GM11168 (cell line): Measurements from ENCODE around the gene RBM23.
"Not testable (repeated sequence)": the region's sequence is repeated elsewhere in the genome, so short reads cannot be mapped to it uniquely, and the experiment has no call there.

Experiments used
- in situ Hi-C: fragments of 300-500 bp; cut with MboI; formaldehyde crosslinking; loops from one replicate; pipeline ENCODE4 v1.12.0; 2022; ENCODE audit warnings: low sequenced_read_pairs; ENCODE audit not compliant: unreplicated experiment

Gene RBM23

DNA sequence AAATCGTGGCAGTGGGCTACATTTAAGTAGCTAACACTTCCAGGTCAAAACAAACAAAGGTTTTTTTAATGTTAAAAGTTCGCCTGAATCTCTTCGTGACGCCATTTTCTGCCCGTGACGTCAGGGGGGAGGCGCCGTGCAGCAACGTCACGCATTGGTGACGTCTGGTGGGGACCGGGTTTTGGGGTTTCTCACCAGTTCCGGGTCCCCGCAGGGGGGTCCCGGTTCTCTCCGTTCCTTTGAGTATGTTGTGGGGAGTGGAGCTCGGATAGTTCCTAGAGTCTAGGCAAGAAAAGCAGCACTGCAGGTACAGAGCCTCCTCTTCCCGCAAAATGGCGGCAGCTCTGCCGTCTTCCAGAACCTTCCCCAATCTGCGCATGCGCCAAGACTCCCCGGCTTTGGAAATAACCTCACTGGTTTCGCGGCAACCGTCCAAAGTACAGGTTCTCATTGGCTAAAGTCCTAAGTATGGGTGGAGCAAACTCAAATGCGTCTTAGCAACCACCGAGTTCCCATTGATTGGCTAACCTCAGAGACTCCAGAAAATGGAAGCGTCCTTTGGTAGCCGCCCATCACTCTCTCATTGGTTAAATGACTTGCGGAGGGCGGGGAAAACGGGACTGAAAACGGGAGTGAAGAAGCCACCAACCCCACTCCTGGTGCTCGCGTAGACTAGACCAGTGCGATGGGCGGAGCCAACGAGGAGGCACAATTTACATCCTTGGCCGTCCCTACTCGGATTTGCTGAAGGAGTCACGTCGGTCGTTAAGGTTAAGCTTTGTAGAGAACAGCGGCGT is at the start of gene RBM23:
TSS of gene RBM23 (minus strand) at position 346 of the 797 bp plus-strand sequence.
- in situ Hi-C loops = no loop called here

GRCh38 chr14:22966783-22967269 is 47.9 kb upstream of the RBM23 start:
- in situ Hi-C loops = no loop called here

DNA sequence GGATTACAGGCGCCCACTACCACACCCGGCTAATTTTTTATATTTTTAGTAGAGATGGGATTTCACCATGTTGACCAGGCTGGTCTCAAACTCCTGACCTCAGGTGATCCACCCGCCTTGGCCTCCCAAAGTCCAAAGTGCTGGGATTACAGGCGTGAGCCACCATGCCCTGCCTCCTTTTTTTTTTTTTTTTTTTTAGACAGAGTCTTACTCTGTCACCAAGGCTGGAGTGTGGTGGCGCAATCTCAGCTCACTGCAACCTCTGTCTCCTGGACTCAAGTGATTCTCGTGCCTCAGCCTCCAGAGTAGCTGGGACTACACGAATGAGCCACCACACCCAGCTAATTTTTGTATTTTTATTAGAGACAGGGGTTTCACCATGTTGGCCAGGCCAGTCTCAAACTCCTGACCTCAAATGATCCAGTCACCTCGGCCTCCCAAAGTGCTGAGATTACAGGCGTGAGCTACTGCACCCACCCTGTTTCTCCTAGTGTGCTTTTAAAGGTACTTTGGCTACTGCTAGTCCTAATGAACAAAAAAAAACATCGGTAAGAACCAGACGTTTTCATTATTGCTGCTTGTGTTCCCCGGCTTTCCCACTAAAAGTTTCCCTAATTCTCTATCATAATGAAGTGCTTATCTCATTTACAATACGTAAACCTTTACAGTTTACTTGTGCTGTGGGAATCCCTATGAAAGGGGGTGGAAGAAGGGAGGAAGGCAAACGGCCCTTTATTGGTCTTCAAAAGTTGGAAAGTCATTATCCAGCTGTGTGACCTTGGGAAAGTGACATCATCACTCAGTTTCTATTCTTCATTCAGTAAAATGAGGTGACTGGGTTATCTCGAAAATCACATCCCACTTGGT is 47.2 kb upstream of the RBM23 start:
- in situ Hi-C loops = not testable (repeated sequence)

DNA sequence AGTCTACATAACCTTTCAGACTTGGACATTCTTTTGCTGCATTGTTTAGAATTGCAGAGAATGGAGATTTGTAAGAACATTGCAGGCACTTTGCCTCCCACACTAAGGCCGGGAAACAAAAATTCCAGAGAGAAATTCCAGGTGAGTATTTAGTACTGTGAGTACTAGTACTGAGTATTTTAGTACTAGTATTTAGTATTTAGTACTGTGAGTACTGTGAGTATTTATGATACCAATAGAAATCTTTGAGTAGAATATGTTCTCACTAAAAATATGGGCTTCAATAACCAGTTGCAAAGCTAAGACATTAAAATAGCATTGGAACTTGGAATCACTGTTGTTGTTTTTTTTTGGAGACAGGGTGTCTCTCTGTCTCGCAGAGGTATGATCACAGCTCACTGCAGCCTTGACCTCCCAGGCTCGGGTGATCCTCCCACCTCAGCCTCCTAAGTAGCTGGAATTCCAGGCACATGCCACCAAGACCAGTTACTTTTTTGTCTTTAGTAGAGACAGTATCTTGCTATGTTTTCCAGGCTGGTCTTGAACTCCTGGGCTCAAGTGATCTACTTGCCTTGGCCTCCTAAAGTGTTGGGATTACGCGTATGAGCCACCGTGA is 43.2 kb upstream of the RBM23 start:
- in situ Hi-C loops = no loop called here

- in situ Hi-C loops = no loop called here
Measured at GRCh38 chr14:22955702-22956569, 37.0 kb upstream of the RBM23 start.

- in situ Hi-C loops = no loop called here
Measured at GRCh38 chr14:22952418-22952817, 33.5 kb upstream of the RBM23 start.

DNA sequence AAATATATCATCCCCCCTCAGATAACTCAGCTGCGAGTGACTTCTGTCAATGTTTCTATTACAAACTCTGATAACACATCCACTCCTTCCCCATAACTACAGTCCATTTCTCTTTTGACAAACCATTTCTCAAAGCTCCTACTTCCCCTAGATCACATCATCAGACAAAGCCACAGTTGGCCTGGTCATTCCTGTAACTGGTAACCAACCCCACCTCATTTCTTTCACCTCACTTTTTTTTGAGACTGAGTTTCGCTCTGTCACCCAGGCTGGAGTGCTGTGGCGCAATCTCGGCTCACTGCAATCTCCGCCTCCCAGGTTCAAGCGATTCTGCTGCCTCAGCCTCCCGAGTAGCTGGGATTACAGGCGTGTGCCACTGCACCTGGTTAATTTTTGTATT is 32.8 kb upstream of the RBM23 start:
- in situ Hi-C loops = not testable (repeated sequence)

GRCh38 chr14:22945642-22946041 is 26.7 kb upstream of the RBM23 start:
- in situ Hi-C loops = no loop called here

DNA sequence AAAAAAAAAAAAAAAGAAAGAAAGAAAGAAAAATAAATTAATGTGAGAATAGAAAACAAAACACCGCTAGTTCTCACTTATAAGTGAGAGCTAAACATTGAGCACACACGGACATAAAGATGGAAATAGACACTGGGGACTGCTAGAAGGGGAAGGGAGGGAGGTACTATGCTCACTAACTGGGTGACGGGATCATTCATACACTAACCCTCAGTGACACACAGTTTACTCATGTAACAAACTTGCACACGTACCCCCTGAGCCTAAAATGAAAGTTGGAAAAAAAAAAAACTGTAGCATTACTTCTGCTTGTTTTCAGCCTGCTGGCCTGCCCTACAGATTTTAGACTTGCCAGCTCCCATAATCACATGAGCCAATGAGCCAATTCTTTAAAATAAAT is 20.7 kb upstream of the RBM23 start:
- in situ Hi-C loops = no loop called here

- in situ Hi-C loops = no loop called here
Measured at GRCh38 chr14:22935156-22935555, 16.2 kb upstream of the RBM23 start.

DNA sequence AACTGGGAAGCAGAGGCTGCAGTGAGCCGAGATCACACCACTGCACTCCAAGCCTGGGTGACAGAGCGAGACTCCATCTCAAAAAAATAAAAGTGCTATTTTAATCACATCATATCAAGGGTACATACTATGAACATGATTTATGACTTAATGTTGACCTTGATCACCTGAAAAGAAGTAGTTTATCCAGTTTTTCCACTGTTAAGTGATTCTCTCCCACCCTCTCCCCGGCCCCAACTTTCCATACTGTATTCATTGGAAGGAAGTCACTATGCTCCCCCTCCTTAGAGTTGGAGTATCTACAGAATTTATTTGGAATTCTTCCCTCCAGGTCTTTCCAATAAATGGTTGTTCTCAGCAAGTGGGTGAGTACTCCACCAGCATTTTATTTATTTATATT is 13.2 kb upstream of the RBM23 start:
- in situ Hi-C loops = no loop called here

GRCh38 chr14:22929961-22930364 is 11.0 kb upstream of the RBM23 start:
- in situ Hi-C loops = no loop called here

DNA sequence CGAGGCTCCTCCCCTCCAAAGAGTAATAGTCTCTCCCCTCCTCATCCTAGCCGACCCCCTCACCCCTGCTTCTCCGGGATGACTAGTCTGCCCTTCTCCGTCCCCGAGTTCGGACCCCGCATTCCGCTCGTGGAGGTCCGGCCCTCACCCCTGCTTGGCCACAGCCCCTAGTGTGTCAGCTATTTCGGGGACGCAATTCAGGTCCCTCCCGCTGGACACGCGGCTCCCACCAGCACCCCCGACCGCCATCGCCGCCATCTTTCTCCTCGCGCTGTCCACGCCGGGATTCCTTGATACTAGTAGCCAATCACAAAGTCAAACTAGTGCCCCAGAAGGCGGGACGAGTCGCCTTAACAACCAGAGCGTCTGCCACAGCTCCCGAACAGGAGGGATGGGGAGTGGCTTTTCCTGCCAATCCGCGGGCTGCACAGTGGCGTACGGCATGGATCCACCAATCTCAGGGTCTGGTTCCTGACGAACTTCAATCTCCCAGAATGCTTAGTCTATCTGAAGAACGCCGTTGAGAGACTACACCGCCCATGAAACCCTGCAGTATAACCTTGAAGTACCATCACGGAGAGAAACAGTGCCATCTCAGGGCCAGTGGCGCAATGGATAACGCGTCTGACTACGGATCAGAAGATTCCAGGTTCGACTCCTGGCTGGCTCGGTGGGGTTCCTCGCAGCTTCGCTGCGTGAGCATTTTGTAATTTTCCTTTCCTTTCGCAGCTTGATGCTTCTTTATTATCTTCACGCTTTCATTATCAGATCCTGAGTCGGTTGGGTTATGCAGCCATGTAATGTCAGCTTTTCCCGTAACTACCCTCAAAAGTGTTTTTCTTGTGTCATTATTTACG is 10.4 kb upstream of the RBM23 start, which contains the start of gene PRMT5:
TSS of gene PRMT5 (minus strand) at position 273 of the 857 bp plus-strand sequence. CDS start at position 258, 15 bp downstream.
- in situ Hi-C loops = no loop called here

- in situ Hi-C loops = no loop called here
Measured at GRCh38 chr14:22928237-22929103, 9.5 kb upstream of the RBM23 start.

- in situ Hi-C loops = no loop called here
Measured at GRCh38 chr14:22926316-22926715, 7.4 kb upstream of the RBM23 start.

DNA sequence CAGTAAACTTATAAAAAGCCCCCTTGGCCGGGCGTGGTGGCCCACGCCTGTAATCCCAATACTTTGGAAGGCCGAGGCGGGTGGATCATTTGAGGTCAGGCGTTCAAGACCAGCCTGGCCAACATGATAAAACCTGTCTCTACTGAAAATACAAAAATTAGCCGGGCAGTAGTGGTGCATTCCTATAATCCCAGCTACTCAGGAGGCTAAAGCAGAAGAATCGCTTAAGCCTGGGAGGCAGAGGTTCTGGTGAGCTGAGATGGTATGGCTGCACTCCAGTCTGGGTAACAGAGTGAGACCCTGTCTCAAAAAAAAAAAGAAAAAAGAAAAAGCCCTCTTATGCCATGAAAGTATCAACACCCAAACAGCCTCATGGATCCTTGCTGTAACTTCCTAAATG is 6.6 kb upstream of the RBM23 start:
- in situ Hi-C loops = no loop called here

DNA sequence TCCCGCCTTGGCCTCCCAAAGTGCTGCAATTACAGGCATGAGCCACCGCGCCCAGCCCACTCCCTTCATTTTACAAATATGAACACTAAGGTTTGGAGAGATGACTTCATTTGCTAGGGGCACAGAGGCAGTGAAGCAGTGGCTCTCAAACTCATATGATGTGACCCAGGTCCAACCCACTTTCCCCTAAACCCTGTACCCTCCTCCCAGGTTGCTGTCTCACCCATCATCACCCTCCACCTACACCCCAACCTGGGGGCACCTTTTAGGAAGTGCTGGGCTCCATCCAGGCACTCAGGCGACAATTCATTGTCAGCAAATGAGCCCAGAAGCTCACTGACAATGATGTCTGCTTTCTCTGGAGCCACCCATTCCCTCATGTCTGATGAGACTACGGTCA is 4.8 kb upstream of the RBM23 start:
- in situ Hi-C loops = no loop called here

GRCh38 chr14:22922294-22922693 is 3.3 kb upstream of the RBM23 start:
- in situ Hi-C loops = no loop called here
